Ascending aorta (tissue), 2 donors: Measurements from ENCODE around the gene RNF17. TPM values are rescaled to one million over a fixed set of nuclear protein-coding genes. Genes with fewer than 3 reads are reported as not detected.

Experiments
- DNase-seq, 2 donors: peaks; one replicate each; pipeline ENCODE4 v3.0.0-alpha.2; 2019; ENCODE audit warnings: low spot score in 2 of 2
- H3K27ac ChIP-seq, 2 donors: fragments of 200-600 bp; sonication (generic); one replicate each; pipeline ENCODE4 v1.5.1; 2016 to 2017; ENCODE audit warnings: mild to moderate bottlenecking in 1 of 2
- H3K27me3 ChIP-seq: fragments of 200-600 bp; sonication (generic); one replicate; pipeline ENCODE4 v1.5.1; 2017
- H3K36me3 ChIP-seq, 2 donors: fragments of 200-600 bp; sonication (generic); one replicate each; pipeline ENCODE4 v1.5.1; 2016
- H3K4me1 ChIP-seq, 2 donors: fragments of 200-600 bp; sonication (generic); one replicate each; pipeline ENCODE4 v1.5.1; 2016 to 2017; ENCODE audit warnings: mild to moderate bottlenecking in 1 of 2
- H3K4me3 ChIP-seq, 2 donors: fragments of 200-600 bp; sonication (generic); one replicate each; pipeline ENCODE4 v1.5.1; 2016 to 2017; ENCODE audit warnings: mild to moderate bottlenecking in 1 of 2
- H3K9me3 ChIP-seq, 2 donors: fragments of 200-600 bp; sonication (generic); one replicate each; pipeline ENCODE4 v1.5.1; 2016
- intact Hi-C: fragments of 100-400 bp; cut with DNase I; formaldehyde crosslinking; loops from one replicate; pipeline ENCODE4 v1.15.1; 2023
- total RNA-seq: library from RNA; depleted of rRNA; stranded (reverse); fragments of >200 nt; gene quantifications from one replicate; pipeline ENCODE4 v1.1.0, GENCODE V29; 2016
- TF ChIP-seq, protein P1 (sequence below), 3 experiments: fragments of 200-600 bp in 2 of 3; fragments of 450-650 bp in 1 of 3; sonication (generic) in 2 of 3; IDR thresholded peaks; one replicate each; pipeline ENCODE4 v1.5.1; 2016 to 2019; ENCODE audit warnings: antibody characterized with exemption in 3 of 3, mild to moderate bottlenecking in 1 of 3, moderate library complexity in 1 of 3

Gene RNF17
- total RNA-seq, 1 donor from 2014 or later, result not detected

DNA sequence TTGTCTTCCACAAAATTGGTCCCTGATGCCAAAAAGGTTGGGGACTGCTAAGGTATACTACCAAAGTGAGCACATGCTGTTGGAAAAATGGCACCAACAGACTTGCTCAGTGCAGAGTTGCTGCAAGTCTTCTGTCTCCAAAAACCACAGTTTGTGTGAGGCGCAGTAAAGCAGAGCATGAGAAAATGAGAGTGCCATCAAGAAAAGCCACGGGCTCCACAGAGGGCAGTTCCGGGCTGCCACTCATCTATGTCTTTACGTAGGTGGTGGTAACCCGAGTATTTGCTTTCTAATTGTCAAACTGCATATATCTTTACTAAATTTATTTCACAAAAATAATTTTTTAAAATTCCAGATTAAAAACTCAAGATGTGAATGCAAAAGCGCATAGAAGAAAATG is 123.8 kb downstream of the RNF17 start:
- no peak for DNase-seq
- H3K36me3 ChIP-seq, result peaks cover 4 to 30% of the 10 kb centered on the region in 2 donors

DNA sequence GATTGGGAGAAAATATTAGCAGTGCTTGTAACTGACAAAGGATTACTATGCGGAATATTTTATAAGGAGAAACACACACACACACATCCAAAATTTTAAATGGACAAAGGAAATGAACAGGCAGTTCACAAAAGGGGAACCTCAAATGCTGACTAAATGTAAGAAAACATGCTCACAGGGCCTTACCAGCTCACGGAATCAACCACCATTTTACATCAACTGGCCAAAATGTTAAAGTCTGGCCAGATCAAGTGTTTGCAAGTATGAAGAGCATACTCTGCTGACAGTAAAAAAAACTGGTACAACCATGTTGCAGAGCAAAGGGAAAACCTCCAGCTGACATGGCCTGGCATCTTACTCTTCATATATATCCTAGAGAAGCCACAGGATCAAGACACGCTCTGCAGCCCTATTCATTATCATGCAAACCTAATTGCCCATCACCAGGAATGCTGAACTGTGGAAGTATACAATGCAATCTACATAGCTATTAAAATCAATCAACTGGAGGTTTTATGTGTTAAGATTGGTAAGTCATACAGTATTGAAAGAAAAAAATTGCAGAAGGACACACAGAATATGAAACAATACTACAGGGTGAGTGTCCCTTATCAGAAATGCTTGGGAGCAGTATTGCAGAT is 124.4 kb downstream of the RNF17 start:
- Histone ChIP-seq H3K27me3 (no peaks in the 10 kb centered on the region), H3K9me3 (no peaks in the 10 kb centered on the region), H3K27ac (no peak overlapping the region), H3K4me1 (no peaks in the 10 kb centered on the region), H3K4me3 (no peak overlapping the region), H3K36me3 (peaks cover 4 to 34% of the 10 kb centered on the region in 2 donors)
- TF ChIP-seq, protein P1, sequence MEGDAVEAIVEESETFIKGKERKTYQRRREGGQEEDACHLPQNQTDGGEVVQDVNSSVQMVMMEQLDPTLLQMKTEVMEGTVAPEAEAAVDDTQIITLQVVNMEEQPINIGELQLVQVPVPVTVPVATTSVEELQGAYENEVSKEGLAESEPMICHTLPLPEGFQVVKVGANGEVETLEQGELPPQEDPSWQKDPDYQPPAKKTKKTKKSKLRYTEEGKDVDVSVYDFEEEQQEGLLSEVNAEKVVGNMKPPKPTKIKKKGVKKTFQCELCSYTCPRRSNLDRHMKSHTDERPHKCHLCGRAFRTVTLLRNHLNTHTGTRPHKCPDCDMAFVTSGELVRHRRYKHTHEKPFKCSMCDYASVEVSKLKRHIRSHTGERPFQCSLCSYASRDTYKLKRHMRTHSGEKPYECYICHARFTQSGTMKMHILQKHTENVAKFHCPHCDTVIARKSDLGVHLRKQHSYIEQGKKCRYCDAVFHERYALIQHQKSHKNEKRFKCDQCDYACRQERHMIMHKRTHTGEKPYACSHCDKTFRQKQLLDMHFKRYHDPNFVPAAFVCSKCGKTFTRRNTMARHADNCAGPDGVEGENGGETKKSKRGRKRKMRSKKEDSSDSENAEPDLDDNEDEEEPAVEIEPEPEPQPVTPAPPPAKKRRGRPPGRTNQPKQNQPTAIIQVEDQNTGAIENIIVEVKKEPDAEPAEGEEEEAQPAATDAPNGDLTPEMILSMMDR (IDR thresholded peaks at IDR 0.05), result no peak
- no peak for DNase-seq
- intact Hi-C loops, result no loop called here

More for the DNA sequence above, 123.8 kb downstream of the RNF17 start:
- TF ChIP-seq, protein P1 (IDR thresholded peaks at IDR 0.05), result no peak
- Histone ChIP-seq H3K27me3 (no peaks in the 10 kb centered on the region), H3K27ac (no peak overlapping the region), H3K4me1 (no peaks in the 10 kb centered on the region), H3K4me3 (no peak overlapping the region), H3K9me3 (no peaks in the 10 kb centered on the region)
- intact Hi-C loops, result no loop called here

DNA sequence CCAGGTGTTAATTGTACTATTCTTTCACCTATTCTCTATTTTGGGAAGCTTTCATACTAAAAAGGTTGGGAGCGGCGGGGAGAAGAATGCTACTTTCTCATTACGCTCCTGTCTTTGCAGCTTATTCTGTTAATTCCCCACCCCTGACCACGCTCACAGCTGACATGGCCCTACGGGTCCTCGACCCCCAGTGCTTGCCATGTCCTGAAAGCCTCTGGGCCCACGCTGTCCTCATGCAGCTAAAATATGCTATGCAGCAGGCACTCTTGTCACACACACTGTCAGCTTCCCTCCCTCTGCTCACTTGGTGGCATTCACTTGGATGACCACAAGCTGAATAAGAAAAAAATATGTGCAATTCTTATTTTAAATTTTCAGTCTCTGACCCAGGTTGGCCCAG is 126.3 kb downstream of the RNF17 start:
- Histone ChIP-seq H3K4me3 (no peak overlapping the region), H3K4me1 (no peaks in the 10 kb centered on the region), H3K36me3 (peaks cover 4 to 24% of the 10 kb centered on the region in 2 donors), H3K27me3 (no peaks in the 10 kb centered on the region), H3K27ac (no peak overlapping the region), H3K9me3 (no peaks in the 10 kb centered on the region)
- DNase-seq, result no peak
- intact Hi-C loops, result no loop called here
- TF ChIP-seq, protein P1 (IDR thresholded peaks at IDR 0.05), result no peak

DNA sequence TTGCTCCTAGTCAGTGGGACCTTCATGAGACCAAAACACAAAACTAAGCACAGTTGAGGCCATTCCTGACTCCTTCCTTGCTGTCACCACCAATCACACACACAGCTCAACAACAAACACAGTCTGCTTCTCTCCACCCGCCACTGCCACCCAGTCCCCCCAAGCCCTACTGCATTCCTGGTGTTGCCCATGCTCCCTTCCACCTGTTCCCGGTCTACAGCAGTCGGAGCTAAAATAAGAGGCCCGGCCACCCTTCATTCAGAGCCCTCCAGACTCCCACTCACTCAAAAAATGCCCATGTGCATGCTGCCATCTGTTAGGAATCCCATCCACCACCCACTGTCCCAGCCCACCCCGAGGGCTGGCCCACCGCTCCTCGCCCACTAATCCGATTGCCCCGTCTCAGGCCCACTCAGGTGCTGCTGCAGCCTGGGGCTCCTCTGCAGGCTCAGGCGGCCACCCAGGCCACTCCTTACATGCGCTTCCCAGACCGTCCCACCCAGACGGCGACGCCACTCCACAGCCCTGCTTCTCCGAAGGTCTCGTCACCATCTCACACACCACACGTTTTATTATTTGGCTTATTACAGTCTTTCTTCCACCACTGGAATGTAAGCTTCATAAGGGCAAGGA is 127.6 kb downstream of the RNF17 start:
- DNase-seq, result no peak
- Histone ChIP-seq H3K4me1 (no peaks in the 10 kb centered on the region), H3K9me3 (no peaks in the 10 kb centered on the region), H3K36me3 (peaks cover 8 to 24% of the 10 kb centered on the region in 2 donors), H3K4me3 (no peak overlapping the region), H3K27me3 (no peaks in the 10 kb centered on the region), H3K27ac (no peak overlapping the region)
- intact Hi-C loops, result no loop called here
- TF ChIP-seq, protein P1 (IDR thresholded peaks at IDR 0.05), result no peak

DNA sequence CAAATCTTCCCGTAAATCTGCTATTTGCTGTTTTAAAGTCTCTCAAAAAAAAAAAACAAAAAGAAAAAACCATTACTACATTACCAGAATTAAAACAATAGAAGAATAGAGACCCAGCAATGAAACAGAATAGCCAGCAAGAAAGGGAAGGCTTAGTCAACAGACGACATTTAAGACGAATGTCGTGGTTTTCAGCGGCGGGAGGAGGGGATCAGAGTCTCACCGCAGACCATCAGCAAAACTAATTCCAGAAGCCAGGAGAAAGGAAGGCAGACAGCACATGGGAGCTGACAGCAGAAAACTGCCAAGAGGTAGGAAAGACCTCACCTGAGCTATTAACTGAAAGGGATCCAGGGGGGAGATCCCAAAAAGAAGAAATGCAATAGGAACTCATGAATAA is 128.9 kb downstream of the RNF17 start:
- H3K27ac ChIP-seq, result no peak overlapping the region
- no peak for DNase-seq
- no peaks in the 10 kb centered on the region for H3K4me1 ChIP-seq
- no peaks in the 10 kb centered on the region for H3K27me3 ChIP-seq
- H3K4me3 ChIP-seq, result no peak overlapping the region
- intact Hi-C loops, result no loop called here
- TF ChIP-seq, protein P1 (IDR thresholded peaks at IDR 0.05), result no peak
- H3K9me3 ChIP-seq, result no peaks in the 10 kb centered on the region
- peaks cover 11 to 24% of the 10 kb centered on the region in 2 donors for H3K36me3 ChIP-seq
